GM21619 (cell line): ENCODE measurements around the gene RPS3A.
A peak's percentile ranks its signal among the peaks of the same experiment; 100 is the strongest.
"Not testable (repeated sequence)": the region's sequence is repeated elsewhere in the genome, so short reads cannot be mapped to it uniquely, and the experiment has no call there.

Experiments used
- ATAC-seq: cut with Tn5 transposase; IDR thresholded peaks from one replicate; pipeline ENCODE4 v1.9.1; 2021; ENCODE audit not compliant: unreplicated experiment

The RPS3A gene

GRCh38 chr4:151114338-151114737 lies 14.9 kb downstream of the RPS3A start:
- no peak for ATAC-seq

DNA sequence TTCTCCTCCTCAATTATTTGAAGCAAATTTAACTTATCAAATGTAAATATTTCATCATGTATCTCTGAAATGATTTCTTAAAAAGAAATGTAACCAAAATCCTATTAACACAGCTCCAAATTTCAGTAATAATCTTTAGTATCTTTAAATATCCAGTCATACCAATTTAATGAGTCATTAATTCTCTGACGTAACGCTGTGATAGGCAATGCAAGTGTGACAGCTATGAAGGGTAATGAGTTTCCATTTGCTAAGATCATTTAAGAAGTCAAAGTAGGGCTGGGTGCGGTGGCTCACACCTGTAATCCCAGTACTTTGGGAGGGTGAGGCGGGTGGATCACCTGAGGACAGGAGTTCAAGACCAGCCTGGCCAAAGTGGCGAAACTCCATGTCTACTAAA lies 15.6 kb downstream of the RPS3A start:
- no peak for ATAC-seq

DNA sequence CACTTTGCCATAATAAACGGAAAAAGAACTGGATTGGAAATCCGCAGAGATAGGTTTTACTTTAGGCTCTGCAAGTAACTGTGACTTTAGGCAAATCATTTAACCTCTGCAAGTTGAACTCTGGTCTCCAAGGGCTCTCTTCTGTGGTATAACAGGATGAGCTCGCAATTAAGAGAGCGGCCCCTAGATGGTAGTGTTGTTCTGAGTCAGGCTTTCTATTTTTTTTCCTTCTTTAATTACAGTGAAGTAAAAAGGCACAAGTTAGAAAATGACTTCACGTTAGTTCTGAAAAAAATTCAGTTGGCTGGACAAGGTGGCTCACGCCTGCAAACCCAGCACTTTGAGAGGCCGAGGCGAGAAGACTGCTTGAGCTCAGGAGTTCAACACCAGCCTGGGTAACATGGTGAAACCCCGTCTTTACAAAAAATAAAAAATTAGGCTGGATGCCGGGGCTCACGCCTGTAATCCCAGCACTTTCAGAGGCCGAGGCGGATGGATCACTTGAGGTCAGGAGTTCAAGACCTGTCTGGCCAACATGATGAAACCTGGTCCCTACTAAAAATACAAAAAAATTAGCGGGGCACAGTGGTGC lies 18.0 kb downstream of the RPS3A start:
- ATAC-seq, result peak; percentile 94

DNA sequence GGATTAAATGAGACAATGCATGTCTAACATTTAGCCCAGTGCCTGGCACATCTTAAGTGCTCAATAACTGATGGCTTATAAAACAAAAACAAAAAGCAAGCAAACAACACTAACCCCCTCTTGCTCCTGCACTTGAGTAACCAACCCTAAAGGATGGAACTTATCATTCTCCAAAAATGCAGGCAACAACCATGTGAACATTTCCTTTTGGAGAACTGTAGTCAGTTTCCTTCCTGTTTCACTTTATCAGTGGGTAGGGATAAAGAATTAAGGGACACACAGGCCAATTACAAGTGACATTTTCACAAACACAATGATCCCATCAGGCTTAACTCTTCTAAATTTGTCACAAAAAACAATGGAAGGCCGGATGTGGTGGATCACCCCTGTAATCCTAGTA lies 30.4 kb downstream of the RPS3A start:
- no peak for ATAC-seq

DNA sequence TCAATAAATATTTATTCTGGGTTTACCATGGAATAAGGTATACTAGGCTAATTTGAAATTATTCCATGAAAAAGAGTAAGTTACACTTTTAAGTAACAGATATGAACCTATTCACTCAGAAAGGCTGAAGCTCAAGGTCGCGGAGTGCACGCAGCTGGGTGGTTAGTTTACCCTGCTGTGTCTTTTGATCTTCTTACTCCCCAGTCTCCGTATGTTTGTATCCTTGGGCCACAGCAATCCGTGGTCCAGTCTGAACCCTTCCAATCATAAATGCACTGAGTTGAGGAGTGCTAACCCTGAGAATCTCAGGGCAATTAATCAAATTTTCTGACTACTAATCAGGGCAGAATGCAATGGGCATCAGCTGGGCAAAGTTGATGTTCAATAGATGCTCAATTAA lies 33.9 kb downstream of the RPS3A start:
- no peak for ATAC-seq

- ATAC-seq, result not testable (repeated sequence)
Measured at GRCh38 chr4:151136048-151136447, 36.6 kb downstream of the RPS3A start.

DNA sequence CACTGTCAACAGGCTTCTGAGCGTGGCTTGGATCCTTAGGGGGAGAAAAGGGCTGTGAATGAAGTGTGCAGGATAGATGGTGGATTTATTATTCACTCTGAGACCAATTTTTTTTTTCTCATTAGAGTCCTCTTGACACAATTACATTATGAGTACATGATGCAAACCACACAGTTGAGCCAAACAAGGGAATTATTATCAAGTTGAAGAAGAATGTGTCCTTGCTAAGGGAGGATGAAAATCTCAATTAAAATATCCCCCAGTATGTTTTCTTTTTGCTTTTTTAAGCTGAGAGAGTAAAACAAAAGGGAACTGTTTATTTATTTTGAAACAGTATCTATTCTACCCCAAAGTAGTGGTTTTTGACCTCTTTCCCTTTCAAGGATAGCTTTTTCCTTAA lies 40.4 kb downstream of the RPS3A start:
- ATAC-seq, result no peak

DNA sequence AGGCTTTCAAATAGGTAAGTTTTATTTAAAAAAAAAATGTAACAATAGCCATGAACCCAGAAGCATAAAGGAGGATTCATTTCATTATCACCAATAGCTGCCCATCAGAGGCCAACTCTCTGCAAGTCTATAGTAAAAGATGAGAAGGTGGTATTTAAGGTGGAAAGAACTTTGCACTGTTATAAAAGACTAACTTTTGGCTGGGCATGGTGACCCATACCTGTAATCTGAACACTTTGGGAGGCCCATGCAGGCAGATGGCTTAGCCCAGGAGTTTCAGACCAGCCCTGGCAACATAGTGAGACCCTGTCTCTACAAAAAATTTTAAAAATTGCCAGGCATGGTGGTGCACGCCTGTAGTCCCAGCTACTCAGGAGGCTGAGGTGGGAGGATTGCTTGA lies 43.3 kb downstream of the RPS3A start:
- no peak for ATAC-seq

GRCh38 chr4:151143162-151143561 lies 43.7 kb downstream of the RPS3A start:
- ATAC-seq, result no peak

DNA sequence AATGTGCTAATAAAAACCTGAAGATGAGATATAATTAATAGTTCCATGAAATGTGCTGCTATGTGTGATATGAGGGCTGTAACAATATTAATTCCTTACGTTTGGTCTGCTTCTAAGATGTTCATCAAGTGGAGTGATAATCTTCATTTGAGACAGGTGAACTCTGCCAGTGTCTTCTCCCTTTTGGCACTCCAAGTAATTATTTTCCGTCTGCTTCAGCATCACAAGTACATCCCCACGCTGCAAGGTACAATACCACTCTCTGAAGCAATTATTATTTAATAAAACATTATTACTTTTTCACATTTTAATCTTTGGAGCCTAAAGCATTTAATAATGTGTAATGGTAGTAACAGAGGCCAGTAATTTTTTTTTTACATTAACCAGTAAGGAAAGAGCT lies 44.4 kb downstream of the RPS3A start:
- ATAC-seq, result no peak

DNA sequence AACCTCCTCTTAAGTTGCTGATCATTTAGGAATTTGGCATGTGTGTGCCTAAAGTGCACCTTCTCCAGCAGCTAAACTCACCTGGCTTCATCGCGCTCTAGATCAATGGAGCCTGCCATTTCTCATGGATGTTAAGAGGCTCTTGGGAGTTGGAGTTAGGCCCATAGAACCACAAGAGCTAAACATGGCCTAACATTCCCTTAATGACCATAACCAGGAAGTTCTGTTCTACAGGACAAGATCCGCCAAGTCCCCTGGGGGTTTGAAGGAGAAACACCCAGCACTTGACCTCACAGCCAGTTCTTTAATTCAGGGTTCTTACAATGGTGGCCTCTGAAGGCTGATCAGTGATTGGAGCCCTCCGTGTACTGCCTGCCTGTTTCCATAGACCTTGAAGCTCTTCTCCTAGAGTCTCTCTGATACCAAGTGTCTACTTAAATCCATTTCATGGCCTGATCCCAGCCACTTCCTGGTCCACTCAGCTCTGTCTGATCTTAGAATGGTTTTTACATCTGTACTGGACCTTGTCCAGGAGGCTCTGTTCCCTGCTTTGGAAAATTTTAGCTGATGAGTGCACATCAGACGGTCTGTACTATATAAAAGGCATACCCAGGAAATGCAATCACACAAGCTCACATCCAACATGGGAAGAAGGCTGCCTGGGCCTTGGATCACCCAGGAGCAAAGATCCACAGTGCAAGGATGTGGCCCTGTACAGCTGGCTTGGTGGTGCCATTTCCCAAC lies 45.1 kb downstream of the RPS3A start:
- ATAC-seq, result no peak

- no peak for ATAC-seq
Measured at GRCh38 chr4:151147000-151147399, 47.6 kb downstream of the RPS3A start.

DNA sequence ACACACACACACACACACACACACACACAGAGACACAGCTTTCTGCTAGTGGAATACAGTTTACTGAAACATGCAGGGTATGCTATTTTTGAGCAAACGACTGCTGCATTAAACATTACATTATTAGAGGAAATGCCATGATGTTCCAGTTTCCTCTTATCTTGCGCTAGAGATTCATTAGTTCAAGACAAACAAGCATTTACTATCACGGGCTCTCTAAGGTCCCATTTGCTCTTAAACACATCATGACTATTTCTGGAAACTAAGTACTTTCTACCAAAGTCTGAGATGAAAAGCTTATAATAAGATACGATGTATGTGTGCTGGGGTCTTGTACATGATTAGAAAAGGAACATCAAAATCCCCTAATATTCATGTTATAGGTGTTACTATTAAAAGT lies 48.8 kb downstream of the RPS3A start:
- no peak for ATAC-seq

- ATAC-seq, result no peak
Measured at GRCh38 chr4:151150821-151151580, 51.6 kb downstream of the RPS3A start.

GRCh38 chr4:151152028-151152427 lies 52.6 kb downstream of the RPS3A start:
- no peak for ATAC-seq

GRCh38 chr4:151153585-151153984 lies 54.2 kb downstream of the RPS3A start:
- no peak for ATAC-seq
